Keratinocyte (primary cell): ENCODE results near the gene DIP2C. TPM values are rescaled to one million over a fixed set of nuclear protein-coding genes. Genes with fewer than 3 reads are reported as not detected.

Experiments
- DNase-seq: peaks from one replicate; pipeline ENCODE4 v3.0.0-alpha.2; 2011; ENCODE audit warnings: low read depth, missing footprints, low spot score
- FAIRE-seq: peaks from 2 replicates; lab custom pipeline; 2011; peaks lifted over from hg19 to GRCh38; lab: Jason Lieb, UNC
- H2AFZ ChIP-seq: 2 replicates; pipeline ENCODE4 v1.6.0; 2012; ENCODE audit warnings: low read length, control low read depth, inconsistent platforms; ENCODE audit not compliant: control insufficient read depth
- H3K27ac ChIP-seq: 2 replicates; pipeline ENCODE4 v1.5.1; 2011; ENCODE audit warnings: low read length; ENCODE audit not compliant: control insufficient read depth, insufficient read depth
- H3K27me3 ChIP-seq: 3 replicates; pipeline ENCODE4 v1.6.0; 2011; ENCODE audit warnings: low read length; ENCODE audit not compliant: control insufficient read depth, insufficient read depth; ENCODE audit errors: extremely low read depth
- H3K36me3 ChIP-seq, 2 experiments: 2 replicates in 1 of 2; 3 replicates in 1 of 2; pipeline ENCODE4 v1.5.1; 2011; ENCODE audit warnings: low read length in 2 of 2, mild to moderate bottlenecking in 1 of 2; ENCODE audit not compliant: control insufficient read depth in 2 of 2, insufficient read depth in 2 of 2; ENCODE audit errors: extremely low read depth in 1 of 2
- H3K4me1 ChIP-seq: 3 replicates; pipeline ENCODE4 v1.5.1; 2011; ENCODE audit warnings: low read length; ENCODE audit not compliant: control insufficient read depth, insufficient read depth; ENCODE audit errors: extremely low read depth
- H3K4me2 ChIP-seq: 3 replicates; pipeline ENCODE4 v1.6.0; 2011; ENCODE audit warnings: low read depth, low read length; ENCODE audit not compliant: control insufficient read depth, insufficient read depth; ENCODE audit errors: extremely low read depth
- H3K4me3 ChIP-seq, 3 experiments: fragments of 200-600 bp in 1 of 3; sonication (generic) in 1 of 3; 2 replicates in 2 of 3; 3 replicates in 1 of 3; pipeline ENCODE4 v1.5.1; 2011 to 2016; ENCODE audit warnings: low read length in 3 of 3, mild to moderate bottlenecking in 3 of 3, control low read depth in 2 of 3, inconsistent platforms in 1 of 3, low read depth in 1 of 3, mixed read lengths in 1 of 3, mixed run types in 1 of 3, moderate library complexity in 1 of 3; ENCODE audit not compliant: control insufficient read depth in 2 of 3, insufficient read depth in 2 of 3; ENCODE audit errors: extremely low read depth in 1 of 3
- H3K79me2 ChIP-seq: 2 replicates; pipeline ENCODE4 v1.6.0; 2012; ENCODE audit warnings: low read length; ENCODE audit not compliant: control insufficient read depth, insufficient read depth
- H3K9ac ChIP-seq: 3 replicates; pipeline ENCODE4 v1.6.0; 2011; ENCODE audit warnings: low read length; ENCODE audit not compliant: control insufficient read depth, insufficient read depth; ENCODE audit errors: extremely low read depth
- H3K9me1 ChIP-seq: 3 replicates; pipeline ENCODE4 v1.6.0; 2011; ENCODE audit warnings: low read length; ENCODE audit not compliant: control insufficient read depth, insufficient read depth; ENCODE audit errors: extremely low read depth
- H3K9me3 ChIP-seq: 2 replicates; pipeline ENCODE4 v1.5.1; 2012; ENCODE audit warnings: low read depth, low read length; ENCODE audit not compliant: control insufficient read depth
- H4K20me1 ChIP-seq: 3 replicates; pipeline ENCODE4 v1.6.0; 2011; ENCODE audit warnings: low read length; ENCODE audit not compliant: control insufficient read depth, insufficient read depth; ENCODE audit errors: extremely low read depth
- CTCF ChIP-seq, 3 experiments: IDR thresholded peaks in 1 of 3; conservative IDR thresholded peaks in 1 of 3; optimal IDR thresholded peaks in 1 of 3; 2 replicates in 2 of 3; 3 replicates in 1 of 3; pipeline versions ENCODE3 to v1.5.1; 2011; ENCODE audit warnings: low read length in 3 of 3, mild to moderate bottlenecking in 3 of 3, moderate library complexity in 2 of 3, control low read depth in 1 of 3, inconsistent platforms in 1 of 3; ENCODE audit not compliant: insufficient read depth in 2 of 3; ENCODE audit errors: extremely low read depth in 1 of 3
- EZH2 ChIP-seq: IDR thresholded peaks from one replicate; pipeline ENCODE4 v1.6.1; 2012; ENCODE audit warnings: inconsistent platforms, mild to moderate bottlenecking, low read length, moderate library complexity
- dilution Hi-C: fragments of 300-500 bp; cut with MboI; formaldehyde crosslinking; loops from one replicate; pipeline ENCODE4 v1.7.0; 2020; ENCODE audit warnings: low sequenced_read_pairs; ENCODE audit not compliant: extremely low pct_ligation_motif_present
- polyA plus RNA-seq, 5 experiments: library from polyadenylated mRNA; depleted of rRNA in 3 of 5; stranded (reverse) in 3 of 5; stranded (forward) in 1 of 5; unstranded in 1 of 5; fragments of >200 nt; gene quantifications; 1 replicate in 1 of 5; 2 replicates in 3 of 5; 3 replicates in 1 of 5; pipeline versions ENCODE4 v1.2.1 to v1.2.3, GENCODE V29; 2011 to 2012; ENCODE audit warnings: missing spikeins in 2 of 5, low read depth in 1 of 5, low replicate concordance in 1 of 5

Gene DIP2C
- polyA plus RNA-seq, 1 donor (not counting 4 experiments of a cell fraction or from before 2014, with no cell fraction given) = 1.3 TPM

- H3K4me3 ChIP-seq = no peak overlapping the region
- no peak overlapping the region for H3K9ac ChIP-seq
- no peaks in the 10 kb centered on the region for H3K36me3 ChIP-seq
- no peaks in the 10 kb centered on the region for H3K9me3 ChIP-seq
- dilution Hi-C loops = no loop called here
- no peak overlapping the region for H2AFZ ChIP-seq
- DNase-seq (no peak), FAIRE-seq (no peak)
- H3K9me1 ChIP-seq = no peaks in the 10 kb centered on the region
- no peak overlapping the region for H3K4me2 ChIP-seq
- TF ChIP-seq EZH2 = no peak
- TF ChIP-seq CTCF (optimal IDR thresholded peaks at IDR 0.05 in 1 of 3, IDR thresholded peaks at IDR 0.05 in 1 of 3, conservative IDR thresholded peaks at IDR 0.05 in 1 of 3; ENCODE audit: extremely low read depth in 1 of 3, insufficient read depth in 2 of 3, low read length in 3 of 3) = no peak
- no peaks in the 10 kb centered on the region for H3K27me3 ChIP-seq
- H3K79me2 ChIP-seq = peaks cover 3% of the 10 kb centered on the region
- H3K27ac ChIP-seq = no peak overlapping the region
- no peaks in the 10 kb centered on the region for H3K4me1 ChIP-seq
- no peaks in the 10 kb centered on the region for H4K20me1 ChIP-seq
Observed at GRCh38 chr10:661597-662222, 27.8 kb downstream of the DIP2C start.

- H3K27me3 ChIP-seq = no peaks in the 10 kb centered on the region
- no peaks in the 10 kb centered on the region for H4K20me1 ChIP-seq
- no peaks in the 10 kb centered on the region for H3K4me1 ChIP-seq
- H3K9me3 ChIP-seq = no peaks in the 10 kb centered on the region
- dilution Hi-C loops = no loop called here
- no peaks in the 10 kb centered on the region for H3K9me1 ChIP-seq
- H3K4me3 ChIP-seq = no peak overlapping the region
- no peak for FAIRE-seq
- TF ChIP-seq CTCF (optimal IDR thresholded peaks at IDR 0.05 in 1 of 3, IDR thresholded peaks at IDR 0.05 in 1 of 3, conservative IDR thresholded peaks at IDR 0.05 in 1 of 3; ENCODE audit: extremely low read depth in 1 of 3, insufficient read depth in 2 of 3, low read length in 3 of 3) (no peak), EZH2 (no peak)
- H3K36me3 ChIP-seq = no peaks in the 10 kb centered on the region
- no peak overlapping the region for H3K4me2 ChIP-seq
- no peak for DNase-seq
- H2AFZ ChIP-seq = no peak overlapping the region
- peaks cover 3% of the 10 kb centered on the region for H3K79me2 ChIP-seq
- H3K9ac ChIP-seq = no peak overlapping the region
- H3K27ac ChIP-seq = no peak overlapping the region
Observed at GRCh38 chr10:660970-661596, 28.4 kb downstream of the DIP2C start.
